Endothelial cell of umbilical vein (primary cell): Measurements from ENCODE around the gene NDFIP1.

Source experiments
- CTCF ChIP-seq, 2 donors: IDR thresholded peaks; 1 replicate in 1 of 2; 2 replicates in 1 of 2; pipeline ENCODE4 v1.5.1; 2011; ENCODE audit warnings: low read length in 2 of 2, mild to moderate bottlenecking in 2 of 2, moderate library complexity in 2 of 2, control low read depth in 1 of 2, inconsistent platforms in 1 of 2, low read depth in 1 of 2; ENCODE audit not compliant: insufficient read depth in 1 of 2; ENCODE audit errors: extremely low read depth in 1 of 2
- POLR2A ChIP-seq: IDR thresholded peaks from 2 replicates; pipeline ENCODE4 v1.6.1; 2012; ENCODE audit warnings: low read depth, mild to moderate bottlenecking, control low read depth, low read length

- TF ChIP-seq CTCF (IDR thresholded peaks at IDR 0.05; ENCODE audit: extremely low read depth in 1 of 2, insufficient read depth in 1 of 2, low read depth in 1 of 2, low read length in 2 of 2) (no peak), POLR2A (no peak)
Measured at GRCh38 chr5:142184988-142185387, 76.4 kb downstream of the NDFIP1 start.
